NCI-H2107 treated with DMSO at 0.1 percent for 48 hours (cell line): ENCODE measurements around the gene TMEM119.
A peak's percentile ranks its signal among the peaks of the same experiment; 100 is the strongest.
"Not testable (repeated sequence)": the region's sequence is repeated elsewhere in the genome, so short reads cannot be mapped to it uniquely, and the experiment has no call there.

Experiments used
- DNase-seq: peaks from one replicate; lab custom pipeline; 2025; ENCODE audit not compliant: unreplicated experiment; lab: John Stamatoyannopoulos, UW

TMEM119 gene

DNA sequence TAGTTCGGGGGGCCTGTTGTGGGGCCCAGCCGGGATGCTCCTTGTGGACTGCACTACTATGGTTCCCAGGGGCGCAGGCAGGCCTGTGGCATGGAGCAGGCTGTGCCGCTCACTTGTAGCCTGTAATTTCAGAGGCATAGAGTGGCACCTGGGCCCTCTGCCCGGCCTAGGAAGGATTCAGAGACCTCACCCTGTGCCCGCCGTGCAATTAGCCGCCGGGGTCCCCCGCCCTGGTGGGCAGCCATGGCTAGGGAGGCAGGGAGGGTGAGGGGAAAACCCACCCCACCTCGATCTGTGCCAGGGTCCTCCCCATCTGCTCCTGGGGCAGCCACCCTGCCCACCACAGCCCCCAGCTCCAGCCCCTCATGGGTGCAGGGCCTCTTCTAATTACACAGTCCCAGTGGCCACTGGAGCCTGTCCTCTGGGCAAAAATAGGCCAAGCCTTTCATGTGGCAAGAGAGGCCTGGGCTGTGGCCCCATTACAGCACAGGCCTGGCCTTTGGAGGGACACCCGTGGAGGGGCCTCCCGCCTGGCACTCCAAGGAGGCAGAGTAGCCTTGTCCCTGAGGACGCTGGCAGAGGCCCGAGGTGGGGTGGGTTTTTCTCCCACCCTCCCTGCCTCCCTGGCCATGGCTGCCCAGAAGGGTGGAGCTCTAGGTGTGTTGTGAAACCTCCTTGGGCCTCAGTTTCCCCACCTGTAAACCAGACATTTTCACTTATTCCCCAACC, 5.3 kb upstream of the TMEM119 start:
- DNase-seq, result no peak

DNA sequence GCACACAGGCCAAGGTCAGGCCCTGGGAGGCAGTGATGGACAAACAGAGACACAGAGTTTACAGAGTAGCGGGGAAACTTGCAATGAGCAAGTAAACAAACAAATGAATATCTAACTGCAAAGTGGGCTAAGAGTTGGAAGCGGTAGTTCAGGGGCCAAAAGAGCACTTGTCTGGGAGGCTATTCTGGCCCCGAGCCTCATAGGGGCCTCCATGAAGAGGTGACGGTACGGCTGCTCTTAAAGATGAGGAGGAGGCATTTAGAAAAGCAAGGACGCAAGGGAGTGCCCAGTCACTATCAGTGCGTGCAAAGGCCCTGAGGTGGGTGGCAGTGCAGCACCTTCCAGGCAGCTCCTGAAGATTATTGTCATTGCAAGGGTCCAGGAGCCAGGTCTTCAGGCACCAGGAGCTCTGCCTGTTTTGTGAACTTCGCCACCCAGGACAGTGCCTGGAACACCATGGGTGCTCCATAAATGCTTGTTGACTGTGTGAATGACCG, 4.4 kb upstream of the TMEM119 start:
- DNase-seq, result no peak

DNA sequence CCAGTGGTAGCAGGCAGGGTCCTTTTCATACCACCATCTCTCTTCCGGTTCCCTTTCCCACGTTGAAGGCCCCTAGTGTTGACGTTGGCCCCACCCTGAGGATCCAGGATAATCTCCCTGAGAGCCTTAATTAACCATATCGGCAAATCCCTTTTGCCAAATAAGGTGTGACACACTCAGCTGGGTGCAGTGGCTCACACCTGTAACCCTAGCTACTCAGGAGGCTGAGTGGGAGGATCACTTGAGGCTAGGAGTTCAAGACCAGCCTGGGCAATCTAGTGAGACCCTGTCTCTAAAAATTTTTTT, 2.8 kb upstream of the TMEM119 start:
- DNase-seq, result no peak

DNA sequence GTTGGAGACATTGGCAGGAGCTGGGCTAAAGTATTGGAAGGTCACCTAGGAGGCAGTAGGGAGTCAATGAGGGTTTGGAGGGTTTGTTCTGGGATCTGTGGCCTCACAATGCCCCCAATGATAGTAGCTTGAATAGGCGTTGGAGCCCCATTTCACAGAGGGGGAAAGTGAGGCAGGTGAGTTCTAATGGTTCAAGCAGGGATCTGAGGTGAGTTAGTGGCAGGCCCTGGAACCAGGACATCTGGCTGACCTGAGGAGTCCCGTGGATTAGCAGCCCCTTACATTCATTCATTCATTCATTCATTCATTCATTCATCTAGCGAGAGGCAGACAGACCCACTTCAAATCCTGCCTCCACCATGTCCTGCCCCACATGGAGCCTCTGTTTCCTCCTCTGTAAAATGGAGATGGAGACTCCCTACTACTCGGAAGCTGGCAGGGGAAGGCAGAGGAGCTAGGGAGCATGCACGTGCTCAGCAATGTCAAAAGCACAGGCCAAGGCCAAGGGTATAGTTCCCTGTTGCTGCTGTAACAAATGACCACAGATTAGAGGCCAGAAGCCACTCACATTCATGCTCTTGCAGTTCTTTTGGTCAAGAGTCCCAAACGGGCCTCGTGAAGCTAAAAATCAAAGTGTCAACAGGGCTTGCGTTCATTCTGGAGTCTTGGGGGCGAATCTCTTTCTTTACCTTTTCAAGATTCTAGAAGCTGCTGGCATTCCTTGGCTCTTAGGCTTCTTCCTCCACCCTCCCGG, 2.2 kb upstream of the TMEM119 start:
- DNase-seq, result no peak

DNA sequence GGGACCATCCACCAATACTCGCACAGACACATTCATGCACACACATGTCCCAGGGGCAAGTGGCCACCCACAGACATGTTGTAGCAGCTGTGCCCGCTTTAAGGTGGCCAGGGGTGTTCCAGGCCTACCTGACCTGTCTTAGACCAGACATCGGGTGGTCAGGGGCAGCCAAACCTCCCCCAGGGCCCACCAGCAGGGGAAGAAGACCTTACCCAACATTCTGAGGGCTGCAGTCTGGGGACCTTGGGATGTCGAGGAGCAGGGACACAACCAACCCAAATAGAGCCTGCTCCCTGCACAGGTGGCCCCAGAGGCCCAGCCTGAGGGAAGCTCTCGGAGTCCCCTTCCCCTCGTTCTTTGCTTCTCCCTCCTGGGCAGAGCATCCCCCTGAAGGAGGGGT, 1.7 kb upstream of the TMEM119 start:
- no peak for DNase-seq

DNA sequence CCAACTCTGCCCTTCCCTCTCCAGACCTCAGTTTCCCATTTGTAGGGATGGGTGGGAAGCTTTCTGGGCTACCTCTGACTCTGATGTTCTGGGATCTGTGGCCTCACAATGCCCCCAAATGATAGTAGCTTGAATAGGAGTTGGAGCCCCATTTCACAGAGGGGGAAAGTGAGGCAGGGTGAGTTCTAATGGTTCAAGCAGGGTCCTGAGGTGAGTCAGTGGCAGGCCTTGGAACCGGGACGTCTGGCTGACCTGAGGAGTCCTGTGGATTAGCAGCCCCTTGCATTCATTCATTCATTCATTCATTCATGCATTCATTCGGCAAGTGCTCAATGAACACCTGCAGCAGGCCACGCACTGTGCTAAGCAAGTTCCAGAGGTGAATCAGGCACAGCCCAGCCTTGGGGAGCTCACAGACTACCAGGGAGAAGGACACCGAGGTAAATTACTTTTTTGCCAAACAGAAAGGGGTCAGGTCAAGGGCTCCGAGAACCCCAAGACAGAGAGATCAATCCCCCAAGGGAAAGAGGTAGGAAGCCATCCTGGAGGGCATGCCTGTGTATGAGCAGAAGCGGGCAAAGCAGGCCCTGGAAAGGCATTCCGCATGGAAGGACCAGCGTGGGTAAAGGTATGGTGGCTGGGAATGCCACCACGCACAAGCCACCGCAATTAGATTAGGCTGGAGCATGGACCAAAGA, 818 bp upstream of the TMEM119 start:
- no peak for DNase-seq

DNA sequence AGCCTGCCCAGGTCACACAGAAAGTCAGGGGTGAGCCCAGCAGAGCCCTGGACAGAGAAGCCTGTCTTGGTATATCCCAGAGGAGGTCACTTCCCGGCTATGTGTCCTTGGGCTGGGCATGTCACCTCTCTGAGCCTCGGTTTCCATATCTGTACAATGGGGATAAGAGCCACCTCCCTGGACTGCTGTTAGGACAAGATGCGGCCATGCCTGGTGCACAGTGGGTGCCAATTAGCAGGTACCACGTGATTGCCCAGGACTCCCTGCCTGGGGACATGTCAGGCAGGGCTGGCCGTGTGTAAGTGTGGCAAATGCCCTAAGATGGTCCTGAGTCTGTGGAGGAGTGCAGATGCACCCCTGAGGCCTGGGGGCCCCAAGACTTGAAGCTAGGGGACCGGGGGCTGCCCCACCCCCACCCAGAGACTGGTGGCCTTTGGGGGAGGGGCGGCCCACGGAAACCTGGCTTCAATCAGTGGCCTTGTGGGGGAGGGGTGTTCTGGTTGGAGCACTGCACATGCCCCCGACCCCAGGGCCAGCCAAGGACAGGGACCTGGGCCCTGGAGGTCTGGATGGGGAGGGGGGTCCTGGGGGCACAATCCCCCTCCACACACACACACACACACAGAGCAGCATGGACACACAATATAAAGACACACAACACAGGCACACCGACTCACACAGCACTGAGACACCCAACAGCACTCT, 878 bp downstream of the TMEM119 start:
- DNase-seq, result no peak

DNA sequence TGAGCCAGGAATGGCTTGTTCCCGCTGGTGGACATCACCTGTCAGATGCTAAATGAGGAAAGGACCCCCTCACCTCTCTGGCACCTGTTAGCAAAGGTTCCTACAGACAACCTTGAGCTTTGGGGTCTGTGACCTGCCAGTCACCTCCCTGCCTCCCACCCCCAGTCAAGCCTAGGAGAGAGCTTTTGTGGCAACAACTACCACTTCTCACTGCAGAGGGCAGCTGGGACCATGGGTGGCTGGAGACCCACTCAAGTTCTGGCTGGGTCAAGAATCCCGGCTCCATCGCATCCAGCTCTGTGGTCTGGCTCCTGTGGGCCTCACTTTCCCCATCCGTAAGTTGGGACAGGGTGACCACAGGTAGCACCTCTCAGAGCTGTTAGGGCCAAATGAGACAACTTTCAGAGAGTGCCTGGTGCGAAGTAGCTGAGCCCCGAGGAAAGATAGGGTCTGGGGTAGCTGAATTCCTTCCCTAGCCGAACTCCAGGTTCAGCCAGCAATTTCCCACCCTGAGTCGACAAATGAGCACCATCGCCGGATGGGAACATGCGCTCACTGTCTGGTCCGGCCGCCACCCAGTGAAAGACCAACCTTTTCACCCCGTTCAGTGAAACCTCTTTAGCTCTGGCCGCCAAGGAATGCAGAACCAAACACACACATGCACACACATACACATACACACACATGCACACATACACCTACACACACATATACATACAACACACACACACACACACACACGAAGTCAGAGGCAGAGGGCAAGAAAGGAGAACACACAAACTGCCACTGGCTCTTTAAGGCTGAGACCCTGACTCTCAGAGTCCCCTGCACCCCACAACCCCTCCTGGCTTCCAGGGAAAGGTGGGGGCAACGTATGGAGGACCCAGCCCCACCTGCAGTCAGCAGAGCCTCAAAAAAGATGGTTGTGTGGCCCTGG, 1.9 kb downstream of the TMEM119 start:
- DNase-seq, result no peak

DNA sequence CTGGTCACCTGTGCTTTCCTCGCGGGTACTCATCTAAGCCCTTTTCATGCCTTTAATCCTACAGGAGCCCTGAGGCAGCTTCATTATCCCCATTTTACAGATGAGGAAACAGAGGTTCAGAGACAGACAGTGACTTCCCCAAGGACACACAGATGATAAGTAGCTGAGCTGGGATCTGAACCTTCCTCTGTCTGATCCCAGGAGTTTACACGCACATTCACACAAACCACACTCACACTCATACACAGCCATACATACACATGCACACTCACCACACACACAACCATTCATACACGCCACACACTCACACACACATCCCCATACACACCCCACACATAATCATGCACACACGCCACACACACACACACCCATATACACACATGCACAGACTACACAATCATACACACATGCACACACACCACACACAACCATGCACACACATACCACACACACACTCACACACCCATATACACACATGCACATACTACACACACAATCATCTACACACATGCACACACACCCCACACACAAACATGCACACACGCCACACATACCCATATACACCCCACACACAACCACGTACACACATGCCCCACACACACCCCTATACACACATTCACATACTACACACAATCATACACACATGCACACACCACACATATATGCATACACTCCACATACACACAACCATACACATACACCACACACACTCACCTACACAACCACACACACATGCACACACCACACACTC, 2.7 kb downstream of the TMEM119 start:
- DNase-seq, result no peak

DNA sequence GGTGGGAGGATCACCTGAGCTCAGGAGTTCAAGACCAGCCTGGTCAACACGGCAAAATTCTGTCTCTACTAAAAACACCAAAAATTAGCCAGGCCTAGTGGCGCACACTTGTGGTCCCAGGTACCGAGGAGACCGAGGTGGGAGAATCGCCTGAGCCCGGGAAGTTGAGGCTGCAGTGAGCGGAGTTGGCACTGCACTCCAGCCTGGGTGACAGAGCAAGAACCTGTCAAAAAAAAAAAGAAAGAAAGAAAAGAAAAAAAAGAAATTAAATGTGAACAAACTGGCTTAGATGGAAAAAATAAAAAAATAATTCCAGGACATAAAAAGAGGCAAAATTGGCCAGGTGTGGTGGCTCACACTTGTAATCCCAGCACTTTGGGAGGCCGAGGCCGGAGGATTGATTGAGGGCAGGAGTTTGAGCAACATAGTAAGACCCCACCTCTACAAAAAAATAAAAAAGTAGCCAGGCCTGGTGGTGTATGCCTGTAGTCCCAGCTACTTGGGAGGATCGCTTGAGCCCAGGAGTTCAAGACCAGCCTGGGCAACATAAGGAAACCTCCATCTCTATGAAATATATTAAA, 3.5 kb downstream of the TMEM119 start:
- DNase-seq, result no peak

DNA sequence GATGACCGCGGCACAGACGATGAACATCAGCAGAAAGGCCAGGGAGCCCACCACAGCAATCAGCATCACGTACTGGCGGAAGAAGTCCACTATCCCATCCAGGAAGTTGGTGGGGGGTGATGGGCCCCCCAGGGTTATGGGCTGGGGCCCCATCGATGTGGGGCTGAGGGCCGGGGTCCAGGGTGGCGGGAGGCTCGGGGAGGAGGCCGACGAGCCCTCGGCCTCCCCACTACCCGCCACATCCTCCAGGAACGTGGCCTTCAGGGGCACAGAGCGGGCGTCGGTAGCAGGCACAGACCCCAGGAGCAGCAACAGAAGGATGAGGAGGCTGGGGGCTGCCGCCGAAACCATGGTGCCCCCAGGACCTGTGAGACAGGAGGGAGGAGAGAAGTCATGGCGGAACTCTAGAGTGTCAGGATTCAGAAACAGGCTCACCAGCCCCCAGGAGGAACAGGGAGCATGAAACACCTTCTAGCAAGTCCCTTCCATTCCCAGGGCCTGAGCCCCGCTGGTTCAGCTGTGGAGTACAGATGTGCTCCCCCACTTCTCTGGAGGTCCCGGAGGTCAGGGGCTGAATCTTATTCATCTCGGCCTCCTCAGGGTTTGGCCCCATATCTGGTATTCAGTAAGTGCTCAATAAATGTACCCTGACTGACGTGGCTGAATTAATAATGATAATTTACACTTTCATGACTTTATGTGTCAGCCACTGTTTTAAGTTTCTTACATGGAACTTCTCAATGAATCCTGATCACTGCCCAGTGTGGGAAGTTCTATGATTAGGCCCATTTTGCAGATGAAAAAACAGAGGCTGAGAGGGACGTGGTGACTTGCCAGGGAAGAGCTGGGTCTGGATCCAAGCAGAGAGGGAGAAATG, 5.6 kb downstream of the TMEM119 start:
- DNase-seq, result no peak

DNA sequence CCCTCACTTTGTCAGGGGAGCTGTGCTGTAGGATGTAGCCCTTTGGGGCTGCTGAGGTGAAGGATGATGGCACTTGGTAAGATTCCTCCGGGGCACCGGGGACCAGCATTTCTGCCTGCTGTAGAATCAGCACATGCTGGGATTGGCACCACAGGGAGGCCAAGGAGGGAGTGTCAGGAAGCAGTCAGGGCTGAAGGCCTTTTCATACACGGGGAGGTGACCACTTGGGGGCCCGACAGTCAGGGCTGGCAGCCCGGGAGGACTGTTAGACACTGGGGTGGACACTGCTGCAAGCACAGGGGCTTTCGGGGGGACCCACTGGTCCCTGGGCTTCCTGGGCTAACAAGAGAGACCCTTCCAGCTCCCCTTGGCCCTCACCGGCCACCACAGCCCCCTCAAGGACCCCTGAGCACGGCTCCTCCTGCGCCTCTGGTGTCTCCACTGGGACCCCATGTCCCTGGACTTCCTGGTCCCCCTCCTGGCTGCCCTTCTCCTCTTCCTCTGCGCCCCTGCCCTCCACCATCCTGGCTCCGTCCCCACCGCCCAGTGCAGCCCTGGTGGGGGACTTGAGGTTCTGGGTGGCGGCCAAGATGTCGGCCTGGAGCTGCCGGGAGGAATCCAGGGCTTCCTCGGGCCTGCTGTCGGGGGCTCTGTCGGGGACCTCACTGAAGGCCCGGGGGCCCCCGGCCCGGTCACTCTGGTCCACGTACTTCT, 6.5 kb downstream of the TMEM119 start:
- no peak for DNase-seq

DNA sequence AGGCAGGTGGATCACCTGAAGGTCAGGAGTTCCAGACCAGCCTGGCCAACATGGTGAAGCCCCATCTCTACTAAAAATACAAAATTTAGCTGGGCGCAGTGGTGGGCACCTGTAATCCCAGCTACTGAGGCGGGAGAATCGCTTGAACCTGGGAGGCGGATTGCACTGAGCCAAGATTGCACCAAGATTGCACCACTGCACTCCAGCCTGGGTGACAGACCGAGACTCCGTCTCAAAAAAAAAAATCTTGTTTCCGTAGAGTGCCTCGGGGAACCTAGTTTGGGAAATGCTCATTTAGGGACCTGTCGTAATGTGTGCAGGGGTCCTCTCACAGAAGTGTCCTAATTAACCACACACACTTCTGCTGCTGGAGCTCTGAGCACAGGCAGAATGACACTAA, 7.4 kb downstream of the TMEM119 start:
- not testable (repeated sequence) for DNase-seq

DNA sequence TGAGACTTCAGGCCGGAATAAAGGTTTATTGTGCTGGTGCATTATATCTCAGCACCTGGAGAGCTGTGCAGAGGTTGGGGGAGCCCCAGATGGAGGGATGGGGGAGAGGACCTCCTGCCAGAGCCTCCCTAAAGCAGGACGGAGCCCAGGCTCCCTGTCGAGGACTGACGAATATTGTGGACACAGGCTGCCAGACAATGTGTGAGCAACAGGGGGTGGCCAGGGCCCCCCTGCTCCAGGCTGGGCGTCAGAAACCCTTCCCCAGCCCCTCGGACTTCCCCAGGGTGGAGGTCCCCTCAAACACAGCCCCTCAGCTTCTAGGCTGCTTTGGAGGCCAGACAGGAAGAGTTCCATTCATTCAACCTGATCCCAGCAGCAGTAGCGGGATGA, 8.0 kb downstream of the TMEM119 start:
- no peak for DNase-seq

DNA sequence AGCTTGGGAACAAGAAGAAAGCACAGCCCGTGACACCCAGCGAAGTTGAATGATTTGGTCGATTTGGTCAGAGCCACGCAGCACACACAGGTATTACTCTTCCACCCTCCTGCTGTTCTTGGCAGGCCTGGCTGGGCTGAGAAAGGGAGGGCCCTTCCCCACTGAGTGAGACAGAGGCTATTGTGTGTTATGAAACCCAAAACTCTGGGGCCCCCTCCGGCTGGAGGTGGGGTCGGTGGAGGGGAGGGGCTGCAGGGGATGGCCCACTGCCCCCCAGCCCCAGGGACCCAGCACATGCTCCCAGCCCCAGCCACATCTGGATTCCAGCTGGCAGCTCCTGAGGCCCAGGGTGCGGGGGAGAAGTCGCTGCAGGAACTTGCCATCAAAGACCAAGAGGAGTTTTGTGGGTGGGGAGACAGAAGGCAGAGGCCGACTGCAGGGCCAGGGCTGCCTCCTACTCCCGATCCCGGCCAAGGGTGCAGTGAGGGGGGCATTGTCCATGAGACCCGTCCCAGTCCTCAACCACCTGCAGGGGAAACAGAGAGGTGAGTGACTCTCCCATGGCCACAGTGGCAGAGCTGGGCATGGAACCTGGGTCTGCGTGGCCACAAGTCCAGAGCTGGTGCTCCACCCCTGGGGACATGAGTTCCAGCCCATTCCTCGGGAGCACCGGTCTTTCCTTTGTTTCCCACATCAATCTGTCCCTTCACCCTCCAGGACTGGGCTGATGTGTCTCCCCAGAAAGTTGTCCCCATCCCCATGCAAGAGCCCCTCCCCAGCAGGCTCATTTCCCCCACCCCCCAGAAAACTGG, 8.7 kb downstream of the TMEM119 start:
- DNase-seq, result peak; percentile 25

DNA sequence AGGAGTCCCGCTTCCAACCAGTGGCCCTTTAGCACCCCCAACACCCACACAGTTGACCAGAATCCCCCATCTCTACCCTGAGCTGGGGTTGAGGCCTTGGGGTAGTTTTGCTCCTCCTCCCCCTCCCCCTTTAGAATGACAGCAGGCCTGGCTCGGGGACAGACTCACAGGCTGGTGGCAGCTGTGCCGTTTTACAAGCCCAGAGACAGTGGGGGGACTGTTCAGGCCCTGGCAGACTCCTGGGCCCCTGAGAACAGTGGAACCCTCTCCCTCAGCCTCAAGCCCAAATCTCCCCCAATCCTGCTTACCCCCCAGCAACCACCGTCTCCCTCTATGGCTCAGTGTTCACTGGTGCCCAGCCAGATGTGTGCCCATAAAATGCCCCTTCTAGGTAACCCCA, 10.1 kb downstream of the TMEM119 start:
- DNase-seq, result no peak

DNA sequence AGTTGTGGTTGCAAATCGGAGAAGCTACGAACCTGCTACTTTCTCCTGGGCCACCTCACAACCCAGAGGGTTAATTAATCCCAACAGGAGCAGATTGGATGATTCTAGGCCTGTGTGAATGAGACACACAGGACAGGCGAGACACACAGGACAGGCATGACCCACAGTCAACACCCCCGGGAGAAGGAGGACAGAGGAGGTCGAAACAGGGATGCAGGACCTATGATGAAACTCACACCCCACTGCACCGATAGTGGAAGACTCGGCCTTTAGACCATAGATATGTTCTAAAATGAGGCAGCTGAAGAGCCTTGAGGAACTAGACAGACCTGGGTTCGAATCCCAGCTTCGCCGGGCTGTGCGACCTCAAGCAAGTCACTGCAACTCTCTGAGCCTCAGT, 11.6 kb downstream of the TMEM119 start:
- no peak for DNase-seq
